ENCODE data around the gene WNK2. TPM values are rescaled to one million over a fixed set of nuclear protein-coding genes. Genes with fewer than 3 reads are reported as not detected.

Gene WNK2
- total RNA-seq, 1 donor from 2014 or later: 12.6 TPM

Other genes starting within 250 kb of the WNK2 start
- gene FGD3, start 236.6 kb upstream of the WNK2 start, total RNA-seq: 17.9 TPM
- gene SUSD3, start 125.4 kb upstream of the WNK2 start, total RNA-seq: 0.41 TPM
- gene CARD19, start 87.9 kb upstream of the WNK2 start, total RNA-seq: 14.3 TPM
- gene NINJ1, start 49.9 kb upstream of the WNK2 start, total RNA-seq: 2.9 TPM

All from frontal cortex (tissue), 1 donor.